GM06990 (cell line): ENCODE measurements around the gene HIRA.

Experiments used
- DNase-seq: peaks from one replicate; pipeline ENCODE4 v3.0.0-alpha.2; 2011; ENCODE audit not compliant: insufficient read length; ENCODE audit errors: extremely low read depth
- H3K27me3 ChIP-seq: replicated peaks from 2 replicates; pipeline ENCODE4 v1.6.0; 2011; ENCODE audit warnings: low read length; ENCODE audit not compliant: control insufficient read depth, insufficient read depth
- H3K36me3 ChIP-seq: 2 replicates; pipeline ENCODE4 v1.5.1; 2011; ENCODE audit warnings: low read length; ENCODE audit not compliant: control insufficient read depth, insufficient read depth
- H3K4me3 ChIP-seq: replicated peaks from 2 replicates; pipeline ENCODE4 v1.5.1; 2011; ENCODE audit warnings: low read depth, mild to moderate bottlenecking, control low read depth, low read length
- CTCF ChIP-seq: IDR thresholded peaks from 2 replicates; pipeline ENCODE4 v1.5.1; 2011; ENCODE audit warnings: low read length, control low read depth, mild to moderate bottlenecking, inconsistent platforms; ENCODE audit not compliant: insufficient read depth, poor library complexity, severe bottlenecking

The HIRA gene

GRCh38 chr22:19285831-19286230 lies 145.7 kb downstream of the HIRA start:
- H3K27me3 ChIP-seq: no peaks in the 10 kb centered on the region; the same call in 1 of the 2 replicates
- DNase-seq: no peak
- H3K4me3 ChIP-seq: no peak overlapping the region
- TF ChIP-seq CTCF: no peak
- no peaks in the 10 kb centered on the region for H3K36me3 ChIP-seq
